OCI-LY1 (cell line): ENCODE results near the gene CSTF1.

Experiments used
- H2AFZ ChIP-seq: fragments of 200-600 bp; sonication (generic), shearing (Covaris generic); 2 replicates; pipeline ENCODE4 v1.6.0; 2014; ENCODE audit warnings: antibody characterized with exemption, mild to moderate bottlenecking, low read length
- H3F3A ChIP-seq: fragments of 200-600 bp; sonication (generic), shearing (Covaris generic); 2 replicates; pipeline ENCODE4 v1.6.0; 2014; ENCODE audit warnings: mild to moderate bottlenecking, antibody characterized with exemption, low read length, moderate library complexity; ENCODE audit not compliant: insufficient read depth
- H3K27ac ChIP-seq: fragments of 200-600 bp; sonication (generic); 2 replicates; pipeline ENCODE4 v1.5.1; 2014; ENCODE audit warnings: low read length, mixed run types, mild to moderate bottlenecking, low read depth; ENCODE audit not compliant: poor library complexity, severe bottlenecking
- H3K27me3 ChIP-seq: fragments of 200-600 bp; sonication (generic); 2 replicates; pipeline ENCODE4 v1.6.0; 2014; ENCODE audit warnings: antibody characterized with exemption, mild to moderate bottlenecking, low read length, moderate library complexity; ENCODE audit not compliant: insufficient read depth
- H3K36me3 ChIP-seq: fragments of 200-600 bp; sonication (generic); 2 replicates; pipeline ENCODE4 v1.6.1; 2014; ENCODE audit warnings: mild to moderate bottlenecking, antibody characterized with exemption, low read length, moderate library complexity, mixed read lengths; ENCODE audit not compliant: insufficient read depth
- H3K4me1 ChIP-seq: fragments of 200-600 bp; sonication (generic); 2 replicates; pipeline ENCODE4 v1.5.1; 2014; ENCODE audit warnings: mild to moderate bottlenecking, low read length, moderate library complexity; ENCODE audit not compliant: insufficient read depth, severe bottlenecking
- H3K4me2 ChIP-seq: fragments of 200-600 bp; sonication (generic), shearing (Covaris generic); 2 replicates; pipeline ENCODE4 v1.6.1; 2014; ENCODE audit warnings: low read length
- H3K4me3 ChIP-seq: fragments of 200-600 bp; sonication (generic); 2 replicates; pipeline ENCODE4 v1.5.1; 2014; ENCODE audit warnings: low read length, low read depth, mild to moderate bottlenecking, mixed read lengths; ENCODE audit not compliant: poor library complexity, severe bottlenecking
- H3K79me2 ChIP-seq: fragments of 200-600 bp; shearing (Covaris generic); 2 replicates; pipeline ENCODE4 v1.6.1; 2016; ENCODE audit warnings: mixed run types, low read length, mixed read lengths; ENCODE audit not compliant: insufficient read depth
- H3K9ac ChIP-seq: fragments of 200-600 bp; sonication (generic), shearing (Covaris generic); 2 replicates; pipeline ENCODE4 v1.6.1; 2014; ENCODE audit warnings: mild to moderate bottlenecking, low read length, mixed read lengths
- H3K9me2 ChIP-seq: fragments of 200-600 bp; sonication (generic), shearing (Covaris generic); 2 replicates; pipeline ENCODE4 v1.6.1; 2014; ENCODE audit warnings: low read depth, mild to moderate bottlenecking, low read length, mixed read lengths
- H3K9me3 ChIP-seq: fragments of 200-600 bp; shearing (Covaris generic); 2 replicates; pipeline ENCODE4 v1.6.1; 2014; ENCODE audit warnings: low read length, mixed read lengths
- H4K20me1 ChIP-seq: fragments of 200-600 bp; sonication (generic), shearing (Covaris generic); 2 replicates; pipeline ENCODE4 v1.6.0; 2016; ENCODE audit warnings: mild to moderate bottlenecking, low read length; ENCODE audit not compliant: insufficient read depth
- EZH2 ChIP-seq: fragments of 200-600 bp; sonication (generic), shearing (Covaris generic); IDR thresholded peaks from 2 replicates; pipeline ENCODE4 v1.8.0; 2017; ENCODE audit warnings: borderline replicate concordance, mixed run types, mild to moderate bottlenecking, antibody characterized with exemption, low read length, moderate library complexity, mixed read lengths
- TF ChIP-seq, protein P1 (sequence below): fragments of 200-600 bp; sonication (generic), shearing (Covaris generic); IDR thresholded peaks from 2 replicates; pipeline ENCODE4 v1.5.1; 2017; ENCODE audit warnings: mild to moderate bottlenecking, antibody characterized with exemption, low read length, moderate library complexity, mixed read lengths

The CSTF1 gene

DNA sequence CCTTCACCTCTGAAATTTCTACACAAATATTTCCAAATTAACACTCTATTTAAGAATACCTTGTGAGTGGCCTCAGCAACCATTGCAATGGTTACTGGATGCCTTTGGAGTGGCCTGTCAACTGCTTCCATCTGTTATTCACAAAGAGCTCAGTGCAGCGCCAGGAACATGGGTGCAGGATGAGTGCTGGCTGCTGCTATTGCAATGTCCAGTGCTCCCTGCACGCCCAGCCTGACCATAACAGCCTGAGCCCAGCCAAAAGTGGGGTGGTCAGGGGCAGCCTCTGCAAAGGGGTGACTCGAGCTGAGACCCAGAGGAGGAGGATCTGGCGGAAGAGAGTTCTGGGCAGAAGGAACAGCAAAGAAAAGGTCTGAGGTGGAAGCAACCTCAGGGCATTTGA, 38.0 kb downstream of the CSTF1 start:
- Histone ChIP-seq H3K79me2 (no peaks in the 10 kb centered on the region), H3K27ac (no peak overlapping the region), H3F3A (no peaks in the 10 kb centered on the region), H3K36me3 (no peaks in the 10 kb centered on the region), H2AFZ (peak overlapping the region; percentile 54; the same call in 1 of the 2 replicates), H3K9me2 (no peaks in the 10 kb centered on the region), H3K4me1 (peaks cover 11% of the 10 kb centered on the region), H3K9me3 (no peaks in the 10 kb centered on the region), H3K4me2 (no peak overlapping the region), H3K9ac (no peak overlapping the region), H3K27me3 (no peaks in the 10 kb centered on the region), H3K4me3 (no peak overlapping the region), H4K20me1 (no peaks in the 10 kb centered on the region)
- no peak for TF ChIP-seq EZH2
- TF ChIP-seq, protein P1, sequence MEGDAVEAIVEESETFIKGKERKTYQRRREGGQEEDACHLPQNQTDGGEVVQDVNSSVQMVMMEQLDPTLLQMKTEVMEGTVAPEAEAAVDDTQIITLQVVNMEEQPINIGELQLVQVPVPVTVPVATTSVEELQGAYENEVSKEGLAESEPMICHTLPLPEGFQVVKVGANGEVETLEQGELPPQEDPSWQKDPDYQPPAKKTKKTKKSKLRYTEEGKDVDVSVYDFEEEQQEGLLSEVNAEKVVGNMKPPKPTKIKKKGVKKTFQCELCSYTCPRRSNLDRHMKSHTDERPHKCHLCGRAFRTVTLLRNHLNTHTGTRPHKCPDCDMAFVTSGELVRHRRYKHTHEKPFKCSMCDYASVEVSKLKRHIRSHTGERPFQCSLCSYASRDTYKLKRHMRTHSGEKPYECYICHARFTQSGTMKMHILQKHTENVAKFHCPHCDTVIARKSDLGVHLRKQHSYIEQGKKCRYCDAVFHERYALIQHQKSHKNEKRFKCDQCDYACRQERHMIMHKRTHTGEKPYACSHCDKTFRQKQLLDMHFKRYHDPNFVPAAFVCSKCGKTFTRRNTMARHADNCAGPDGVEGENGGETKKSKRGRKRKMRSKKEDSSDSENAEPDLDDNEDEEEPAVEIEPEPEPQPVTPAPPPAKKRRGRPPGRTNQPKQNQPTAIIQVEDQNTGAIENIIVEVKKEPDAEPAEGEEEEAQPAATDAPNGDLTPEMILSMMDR, result no peak

DNA sequence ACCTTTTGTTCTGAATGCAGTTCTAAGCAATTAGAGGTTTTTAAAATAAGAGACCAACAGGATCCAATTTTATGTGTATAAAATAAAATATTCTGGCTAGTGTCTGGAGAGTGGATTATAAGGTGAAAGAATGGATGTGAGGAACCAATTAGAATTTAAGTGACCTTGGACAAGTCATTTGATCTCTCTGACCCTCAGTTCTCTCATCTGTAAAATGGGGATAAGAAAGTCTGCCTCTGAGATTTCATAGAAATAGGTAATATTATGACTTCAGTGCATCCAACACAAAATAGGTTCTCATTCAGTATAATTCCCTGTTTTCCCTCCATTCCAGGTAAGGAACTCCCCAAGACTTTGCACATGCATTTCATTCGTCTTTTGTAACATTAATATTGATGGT, 38.5 kb downstream of the CSTF1 start:
- no peaks in the 10 kb centered on the region for H3K9me3 ChIP-seq
- H3K27me3 ChIP-seq, result no peaks in the 10 kb centered on the region
- no peak for TF ChIP-seq EZH2
- TF ChIP-seq, protein P1, result no peak
- no peaks in the 10 kb centered on the region for H3K36me3 ChIP-seq
- no peaks in the 10 kb centered on the region for H3K9me2 ChIP-seq
- peaks cover 11% of the 10 kb centered on the region for H3K4me1 ChIP-seq
- no peak overlapping the region for H3K4me2 ChIP-seq
- H2AFZ ChIP-seq, result no peak overlapping the region
- H3K79me2 ChIP-seq, result no peaks in the 10 kb centered on the region
- H3K27ac ChIP-seq, result no peak overlapping the region
- H4K20me1 ChIP-seq, result no peaks in the 10 kb centered on the region
- no peaks in the 10 kb centered on the region for H3F3A ChIP-seq
- no peak overlapping the region for H3K9ac ChIP-seq
- H3K4me3 ChIP-seq, result no peak overlapping the region

DNA sequence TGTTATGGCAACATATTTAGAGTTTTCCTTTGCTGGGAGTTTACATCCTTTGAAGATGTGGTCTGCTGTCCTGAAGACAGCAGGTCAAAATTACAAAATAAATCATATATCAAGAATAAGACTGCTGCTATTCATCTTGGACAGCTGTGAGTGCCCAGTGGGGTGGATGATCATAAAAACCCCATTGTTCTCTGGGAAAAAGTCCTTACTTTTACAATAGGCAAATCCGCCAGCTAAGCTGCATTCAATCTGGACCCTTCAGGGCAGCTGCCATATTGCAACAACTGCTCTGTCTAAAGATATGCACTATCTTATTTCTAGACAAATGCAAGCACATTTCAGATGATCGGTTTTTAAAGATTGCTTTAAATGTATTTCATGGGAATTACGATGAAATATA, 39.0 kb downstream of the CSTF1 start:
- H3K9ac ChIP-seq, result no peak overlapping the region
- no peak overlapping the region for H3K4me2 ChIP-seq
- no peaks in the 10 kb centered on the region for H3K9me3 ChIP-seq
- no peaks in the 10 kb centered on the region for H4K20me1 ChIP-seq
- no peaks in the 10 kb centered on the region for H3K36me3 ChIP-seq
- no peaks in the 10 kb centered on the region for H3F3A ChIP-seq
- H3K27me3 ChIP-seq, result no peaks in the 10 kb centered on the region
- H3K4me3 ChIP-seq, result no peak overlapping the region
- no peak overlapping the region for H2AFZ ChIP-seq
- TF ChIP-seq, protein P1, result no peak
- TF ChIP-seq EZH2, result no peak
- no peak overlapping the region for H3K27ac ChIP-seq
- no peaks in the 10 kb centered on the region for H3K79me2 ChIP-seq
- peaks cover 11% of the 10 kb centered on the region for H3K4me1 ChIP-seq
- no peaks in the 10 kb centered on the region for H3K9me2 ChIP-seq
